Measurements from ENCODE around the gene CAMKK1. TPM values are rescaled to one million over a fixed set of nuclear protein-coding genes. Genes with fewer than 3 reads are reported as not detected.
A peak's percentile ranks its signal among the peaks of the same experiment; 100 is the strongest.

The CAMKK1 gene
- polyA plus RNA-seq, 1 donor (not counting 4 experiments of a cell fraction or from before 2014, with no cell fraction given) = 2.5 TPM

DNA sequence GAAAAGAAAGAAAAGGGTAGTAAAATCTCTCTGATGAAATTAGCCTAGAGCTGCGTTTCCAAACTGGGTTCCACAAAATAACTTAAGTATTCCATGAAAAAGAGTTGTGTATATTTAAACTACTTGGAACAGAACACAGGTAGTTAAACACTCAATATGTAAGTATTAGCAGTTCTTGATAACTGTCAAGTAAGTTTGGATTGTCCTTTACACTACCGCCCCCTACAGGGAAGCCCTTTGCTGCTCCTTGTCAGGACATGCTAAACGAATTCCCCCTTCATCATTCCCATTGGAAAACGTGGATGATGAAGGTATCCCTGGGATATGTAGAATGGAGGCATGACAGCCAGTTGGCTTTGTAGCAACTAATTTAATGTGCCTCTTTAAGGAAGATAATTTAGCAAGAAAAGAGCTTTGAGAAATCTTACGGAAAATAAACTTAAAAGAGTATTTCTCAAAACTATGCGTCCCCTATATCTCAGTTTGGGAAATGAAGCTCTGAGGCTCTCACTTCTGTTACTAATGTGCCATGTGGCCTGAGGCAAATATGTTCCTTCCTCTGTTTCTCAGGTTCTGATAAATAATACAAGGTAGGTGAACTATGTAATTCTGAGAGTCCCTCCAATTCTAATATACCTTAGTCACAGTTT lies 65.6 kb downstream of the CAMKK1 start:
- TF ChIP-seq, protein P1, sequence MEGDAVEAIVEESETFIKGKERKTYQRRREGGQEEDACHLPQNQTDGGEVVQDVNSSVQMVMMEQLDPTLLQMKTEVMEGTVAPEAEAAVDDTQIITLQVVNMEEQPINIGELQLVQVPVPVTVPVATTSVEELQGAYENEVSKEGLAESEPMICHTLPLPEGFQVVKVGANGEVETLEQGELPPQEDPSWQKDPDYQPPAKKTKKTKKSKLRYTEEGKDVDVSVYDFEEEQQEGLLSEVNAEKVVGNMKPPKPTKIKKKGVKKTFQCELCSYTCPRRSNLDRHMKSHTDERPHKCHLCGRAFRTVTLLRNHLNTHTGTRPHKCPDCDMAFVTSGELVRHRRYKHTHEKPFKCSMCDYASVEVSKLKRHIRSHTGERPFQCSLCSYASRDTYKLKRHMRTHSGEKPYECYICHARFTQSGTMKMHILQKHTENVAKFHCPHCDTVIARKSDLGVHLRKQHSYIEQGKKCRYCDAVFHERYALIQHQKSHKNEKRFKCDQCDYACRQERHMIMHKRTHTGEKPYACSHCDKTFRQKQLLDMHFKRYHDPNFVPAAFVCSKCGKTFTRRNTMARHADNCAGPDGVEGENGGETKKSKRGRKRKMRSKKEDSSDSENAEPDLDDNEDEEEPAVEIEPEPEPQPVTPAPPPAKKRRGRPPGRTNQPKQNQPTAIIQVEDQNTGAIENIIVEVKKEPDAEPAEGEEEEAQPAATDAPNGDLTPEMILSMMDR (optimal IDR thresholded peaks at IDR 0.05 in 1 of 3, IDR thresholded peaks at IDR 0.05 in 1 of 3, conservative IDR thresholded peaks at IDR 0.05 in 1 of 3; ENCODE audit: extremely low read depth in 1 of 3, insufficient read depth in 2 of 3, low read length in 3 of 3) = peak; percentile 79 to 85 (median 81)
- no peak for TF ChIP-seq EZH2 (IDR thresholded peaks at IDR 0.05; ENCODE audit: low read length)
- Histone ChIP-seq H4K20me1 (ENCODE audit: control insufficient read depth, extremely low read depth, insufficient read depth, low read length) (no peaks in the 10 kb centered on the region), H3K27ac (ENCODE audit: control insufficient read depth, insufficient read depth, low read length) (no peak overlapping the region), H3K9ac (ENCODE audit: control insufficient read depth, extremely low read depth, insufficient read depth, low read length) (no peak overlapping the region), H3K36me3 (ENCODE audit: control insufficient read depth in 2 of 2, extremely low read depth in 1 of 2, insufficient read depth in 2 of 2, low read length in 2 of 2) (peaks cover 9 to 21% of the 10 kb centered on the region in 2 experiments), H2AFZ (ENCODE audit: control insufficient read depth, low read length) (no peak overlapping the region), H3K4me1 (ENCODE audit: control insufficient read depth, extremely low read depth, insufficient read depth, low read length) (no peaks in the 10 kb centered on the region), H3K9me3 (ENCODE audit: control insufficient read depth, low read depth, low read length) (no peaks in the 10 kb centered on the region), H3K27me3 (ENCODE audit: control insufficient read depth, extremely low read depth, insufficient read depth, low read length) (no peaks in the 10 kb centered on the region), H3K4me2 (ENCODE audit: control insufficient read depth, extremely low read depth, insufficient read depth, low read depth, low read length) (no peak overlapping the region), H3K79me2 (ENCODE audit: control insufficient read depth, insufficient read depth, low read length) (peaks cover 3% of the 10 kb centered on the region), H3K9me1 (ENCODE audit: control insufficient read depth, extremely low read depth, insufficient read depth, low read length) (no peaks in the 10 kb centered on the region), H3K4me3 (ENCODE audit: control insufficient read depth in 2 of 3, extremely low read depth in 1 of 3, insufficient read depth in 2 of 3, low read depth in 1 of 3, low read length in 3 of 3) (no peak overlapping the region)
- dilution Hi-C loops (cut with MboI; ENCODE audit: extremely low pct_ligation_motif_present, low sequenced_read_pairs) = no loop called here
- peak; percentile 81 for FAIRE-seq
- peak; percentile 44 for DNase-seq (ENCODE audit: low read depth, low spot score)

- dilution Hi-C loops (cut with MboI; ENCODE audit: extremely low pct_ligation_motif_present, low sequenced_read_pairs) = no loop called here
- Histone ChIP-seq H3K36me3 (ENCODE audit: control insufficient read depth in 2 of 2, extremely low read depth in 1 of 2, insufficient read depth in 2 of 2, low read length in 2 of 2) (peaks cover 13 to 21% of the 10 kb centered on the region in 2 experiments), H3K27me3 (ENCODE audit: control insufficient read depth, extremely low read depth, insufficient read depth, low read length) (no peaks in the 10 kb centered on the region), H3K4me3 (ENCODE audit: control insufficient read depth in 2 of 3, extremely low read depth in 1 of 3, insufficient read depth in 2 of 3, low read depth in 1 of 3, low read length in 3 of 3) (no peak overlapping the region), H3K27ac (ENCODE audit: control insufficient read depth, insufficient read depth, low read length) (no peak overlapping the region), H3K4me2 (ENCODE audit: control insufficient read depth, extremely low read depth, insufficient read depth, low read depth, low read length) (no peak overlapping the region), H4K20me1 (ENCODE audit: control insufficient read depth, extremely low read depth, insufficient read depth, low read length) (no peaks in the 10 kb centered on the region), H3K79me2 (ENCODE audit: control insufficient read depth, insufficient read depth, low read length) (peaks cover 3% of the 10 kb centered on the region), H3K9ac (ENCODE audit: control insufficient read depth, extremely low read depth, insufficient read depth, low read length) (no peak overlapping the region), H3K9me3 (ENCODE audit: control insufficient read depth, low read depth, low read length) (no peaks in the 10 kb centered on the region), H3K4me1 (ENCODE audit: control insufficient read depth, extremely low read depth, insufficient read depth, low read length) (no peaks in the 10 kb centered on the region), H3K9me1 (ENCODE audit: control insufficient read depth, extremely low read depth, insufficient read depth, low read length) (no peaks in the 10 kb centered on the region), H2AFZ (ENCODE audit: control insufficient read depth, low read length) (no peak overlapping the region)
- TF ChIP-seq, protein P1 (optimal IDR thresholded peaks at IDR 0.05 in 1 of 3, IDR thresholded peaks at IDR 0.05 in 1 of 3, conservative IDR thresholded peaks at IDR 0.05 in 1 of 3; ENCODE audit: extremely low read depth in 1 of 3, insufficient read depth in 2 of 3, low read length in 3 of 3) = no peak
- TF ChIP-seq EZH2 (IDR thresholded peaks at IDR 0.05; ENCODE audit: low read length) = no peak
- FAIRE-seq (no peak), DNase-seq (ENCODE audit: low read depth, low spot score) (no peak)
Observed at GRCh38 chr17:3826191-3826590, 66.7 kb downstream of the CAMKK1 start.

Data from keratinocyte (primary cell).